Smooth muscle cell (in vitro differentiated cells): ENCODE results near the gene HTRA2. TPM values are rescaled to one million over a fixed set of nuclear protein-coding genes. Genes with fewer than 3 reads are reported as not detected.

Experiments
- DNase-seq: peaks from one replicate; lab custom pipeline; 2025; ENCODE audit not compliant: unreplicated experiment; lab: John Stamatoyannopoulos, UW
- H2AFZ ChIP-seq: fragments of 200-600 bp; sonication (generic); 2 replicates; pipeline ENCODE4 v1.6.0; 2016; ENCODE audit warnings: antibody characterized with exemption, low read depth, mild to moderate bottlenecking
- H3F3A ChIP-seq: fragments of 200-600 bp; sonication (generic); 2 replicates; pipeline ENCODE4 v1.6.0; 2017; ENCODE audit warnings: antibody characterized with exemption, low read depth
- H3K27ac ChIP-seq: fragments of 200-600 bp; sonication (generic); 2 replicates; pipeline ENCODE4 v1.5.1; 2016; ENCODE audit warnings: low read depth, mild to moderate bottlenecking
- H3K27me3 ChIP-seq: fragments of 200-600 bp; sonication (generic); 2 replicates; pipeline ENCODE4 v1.6.1; 2016; ENCODE audit warnings: low read depth, mild to moderate bottlenecking
- H3K36me3 ChIP-seq: fragments of 200-600 bp; sonication (generic); 2 replicates; pipeline ENCODE4 v1.5.1; 2016; ENCODE audit warnings: low read depth
- H3K4me1 ChIP-seq: fragments of 200-600 bp; sonication (generic); 2 replicates; pipeline ENCODE4 v1.5.1; 2016; ENCODE audit warnings: low read depth
- H3K4me2 ChIP-seq: fragments of 200-600 bp; sonication (generic); 2 replicates; pipeline ENCODE4 v1.6.0; 2016; ENCODE audit warnings: mild to moderate bottlenecking
- H3K4me3 ChIP-seq: fragments of 200-600 bp; sonication (generic); 2 replicates; pipeline ENCODE4 v1.5.1; 2016; ENCODE audit warnings: mild to moderate bottlenecking
- H3K79me2 ChIP-seq: fragments of 200-600 bp; sonication (generic); 2 replicates; pipeline ENCODE4 v1.6.0; 2016; ENCODE audit warnings: low read depth, mild to moderate bottlenecking
- H3K9ac ChIP-seq: fragments of 200-600 bp; sonication (generic); 2 replicates; pipeline ENCODE4 v1.6.0; 2016; ENCODE audit warnings: low read depth
- H3K9me3 ChIP-seq: fragments of 200-600 bp; sonication (generic); replicated peaks from 2 replicates; pipeline ENCODE4 v1.5.1; 2016; ENCODE audit warnings: low read depth
- H4K20me1 ChIP-seq: fragments of 200-600 bp; sonication (generic); 2 replicates; pipeline ENCODE4 v1.6.0; 2016; ENCODE audit warnings: low read depth
- CTCF ChIP-seq: fragments of 200-600 bp; sonication (generic); IDR thresholded peaks from 2 replicates; pipeline ENCODE4 v1.5.1; 2017; ENCODE audit warnings: borderline replicate concordance, mild to moderate bottlenecking, antibody characterized with exemption; ENCODE audit not compliant: insufficient read depth, poor library complexity, severe bottlenecking
- WGBS: methylation state at CpG from one replicate; pipeline ENCODE4 v1.1.7; 2016; ENCODE audit warnings: low lambda C conversion rate; 5-methylcytosine and 5-hydroxymethylcytosine counted together
- polyA plus RNA-seq: library from polyadenylated mRNA; unstranded; fragments of >200 nt; fragmentation: Nextera tagmentation; extraction: Ambion mirVana; gene quantifications from 2 replicates; pipeline ENCODE4 v1.2.1, GENCODE V29; 2016
- total RNA-seq: library from RNA; depleted of rRNA; stranded (reverse); fragments of >200 nt; gene quantifications from 2 replicates; pipeline ENCODE4 v1.2.3, GENCODE V29; 2014

The HTRA2 gene
- total and polyA plus RNA-seq, 2 experiments from 2014 or later, result 19.1 to 30.4 TPM

- Histone ChIP-seq H3K36me3 (no peaks in the 10 kb centered on the region), H3K79me2 (peaks cover 42% of the 10 kb centered on the region), H3K4me3 (peak overlapping the region; percentile 80), H3K4me2 (peak overlapping the region; percentile 98), H3K27me3 (no peaks in the 10 kb centered on the region), H3K9me3 (no peaks in the 10 kb centered on the region), H3K9ac (no peak overlapping the region), H3K27ac (no peak overlapping the region), H3K4me1 (peaks cover 10% of the 10 kb centered on the region), H4K20me1 (peaks cover 22% of the 10 kb centered on the region), H3F3A (peaks cover 13% of the 10 kb centered on the region), H2AFZ (no peak overlapping the region)
- TF ChIP-seq CTCF, result no peak
- 58% methylated on average over 17 of the region's 17 CpGs for WGBS
- no peak for DNase-seq
Observed at GRCh38 chr2:74555610-74556103, 25.9 kb downstream of the HTRA2 start.

- H3K4me3 ChIP-seq, result no peak overlapping the region
Observed at GRCh38 chr2:74556159-74556558, 26.4 kb downstream of the HTRA2 start.

GRCh38 chr2:74556831-74557370 is 27.2 kb downstream of the HTRA2 start:
- no peaks in the 10 kb centered on the region for H3K36me3 ChIP-seq
- 98% methylated on average over 6 of the region's 6 CpGs for WGBS
- peaks cover 9% of the 10 kb centered on the region for H3F3A ChIP-seq
- no peak overlapping the region for H3K27ac ChIP-seq
- no peak for TF ChIP-seq CTCF
- no peak overlapping the region for H3K9ac ChIP-seq
- H3K79me2 ChIP-seq, result peaks cover 30% of the 10 kb centered on the region
- H2AFZ ChIP-seq, result no peak overlapping the region
- no peak overlapping the region for H3K4me3 ChIP-seq
- H3K27me3 ChIP-seq, result no peaks in the 10 kb centered on the region
- peaks cover 11% of the 10 kb centered on the region for H4K20me1 ChIP-seq
- no peaks in the 10 kb centered on the region for H3K9me3 ChIP-seq
- DNase-seq, result no peak
- H3K4me2 ChIP-seq, result no peak overlapping the region
- H3K4me1 ChIP-seq, result peaks cover 10% of the 10 kb centered on the region

More at GRCh38 chr2:74556159-74556558, 26.4 kb downstream of the HTRA2 start:
- Histone ChIP-seq H3K36me3 (no peaks in the 10 kb centered on the region), H3K27me3 (no peaks in the 10 kb centered on the region), H2AFZ (no peak overlapping the region), H3K9ac (no peak overlapping the region), H4K20me1 (peaks cover 17% of the 10 kb centered on the region), H3K4me1 (peaks cover 10% of the 10 kb centered on the region), H3K27ac (no peak overlapping the region), H3K79me2 (peaks cover 37% of the 10 kb centered on the region), H3K9me3 (no peaks in the 10 kb centered on the region), H3K4me2 (peak overlapping the region; percentile 98), H3F3A (peaks cover 13% of the 10 kb centered on the region)
- 81% methylated on average over 14 of the region's 14 CpGs for WGBS
- no peak for TF ChIP-seq CTCF
- no peak for DNase-seq
